ENCODE measurements around the gene EBF3. TPM values are rescaled to one million over a fixed set of nuclear protein-coding genes. Genes with fewer than 3 reads are reported as not detected.

The EBF3 gene
- total RNA-seq, 4 donors from 2014 or later: 5.5 to 10.4 (median 8.2) TPM

GRCh38 chr10:129812398-129812797 lies 151.7 kb downstream of the EBF3 start:
- Histone ChIP-seq H3K4me1 (no peaks in the 10 kb centered on the region), H3K36me3 (no peaks in the 10 kb centered on the region), H3K4me3 (no peak overlapping the region), H3K9me3 (no peaks in the 10 kb centered on the region), H3K27me3 (peaks cover 0 to 4% (median 0%) of the 10 kb centered on the region in 3 donors), H3K27ac (no peak overlapping the region)
- intact Hi-C loops (cut with DNase I; ENCODE audit: low total_unique reads) (no loop called here), in situ Hi-C loops (cut with MboI; ENCODE audit: low sequenced_read_pairs in 4 of 4) (no loop called here)
- ATAC-seq (no peak), DNase-seq (no peak)
- TF ChIP-seq CTCF (IDR thresholded peaks at IDR 0.05 in 4 of 5, conservative IDR thresholded peaks at IDR 0.05 in 1 of 5) (no peak), POLR2A (IDR thresholded peaks at IDR 0.05) (no peak)

- no peaks in the 10 kb centered on the region for H3K36me3 ChIP-seq
- intact Hi-C loops (cut with DNase I; ENCODE audit: low total_unique reads): no loop called here
- peaks cover 0 to 2% (median 0%) of the 10 kb centered on the region in 3 donors for H3K27me3 ChIP-seq
These were observed 152.9 kb downstream of the EBF3 start for GRCh38 chr10:129811208-129811607.

GRCh38 chr10:129809841-129810240 lies 154.2 kb downstream of the EBF3 start:
- in situ Hi-C loops (cut with MboI; ENCODE audit: low sequenced_read_pairs in 4 of 4) (no loop called here), intact Hi-C loops (cut with DNase I; ENCODE audit: low total_unique reads) (no loop called here)
- Histone ChIP-seq H3K27ac (no peak overlapping the region), H3K27me3 (no peaks in the 10 kb centered on the region), H3K36me3 (no peaks in the 10 kb centered on the region), H3K4me1 (no peaks in the 10 kb centered on the region), H3K4me3 (no peak overlapping the region), H3K9me3 (no peaks in the 10 kb centered on the region)
- no peak for TF ChIP-seq POLR2A (IDR thresholded peaks at IDR 0.05)
- TF ChIP-seq CTCF (IDR thresholded peaks at IDR 0.05 in 4 of 5, conservative IDR thresholded peaks at IDR 0.05 in 1 of 5): no peak
- ATAC-seq (no peak), DNase-seq (no peak)

More at GRCh38 chr10:129811208-129811607, 152.9 kb downstream of the EBF3 start:
- Histone ChIP-seq H3K9me3 (no peaks in the 10 kb centered on the region), H3K4me1 (no peaks in the 10 kb centered on the region), H3K4me3 (no peak overlapping the region), H3K27ac (no peak overlapping the region)
- TF ChIP-seq CTCF (IDR thresholded peaks at IDR 0.05 in 4 of 5, conservative IDR thresholded peaks at IDR 0.05 in 1 of 5): no peak
- TF ChIP-seq POLR2A (IDR thresholded peaks at IDR 0.05): no peak
- DNase-seq: no peak
- in situ Hi-C loops (cut with MboI; ENCODE audit: low sequenced_read_pairs in 4 of 4): no loop called here
- ATAC-seq: no peak

GRCh38 chr10:129809431-129809830 lies 154.6 kb downstream of the EBF3 start:
- H3K4me1 ChIP-seq: no peaks in the 10 kb centered on the region
- in situ Hi-C loops (cut with MboI; ENCODE audit: low sequenced_read_pairs in 4 of 4) (no loop called here), intact Hi-C loops (cut with DNase I; ENCODE audit: low total_unique reads) (no loop called here)
- H3K4me3 ChIP-seq: no peak overlapping the region
- no peak overlapping the region for H3K27ac ChIP-seq
- H3K9me3 ChIP-seq: no peaks in the 10 kb centered on the region
- ATAC-seq (no peak), DNase-seq (no peak)
- no peaks in the 10 kb centered on the region for H3K36me3 ChIP-seq
- no peaks in the 10 kb centered on the region for H3K27me3 ChIP-seq
- TF ChIP-seq POLR2A (IDR thresholded peaks at IDR 0.05) (no peak), CTCF (IDR thresholded peaks at IDR 0.05 in 4 of 5, conservative IDR thresholded peaks at IDR 0.05 in 1 of 5) (no peak)

Data from gastrocnemius medialis (tissue), 4 donors.